ENCODE measurements around the gene ARRDC4. TPM values are rescaled to one million over a fixed set of nuclear protein-coding genes. Genes with fewer than 3 reads are reported as not detected.
A peak's percentile ranks its signal among the peaks of the same experiment; 100 is the strongest.

ARRDC4 gene
- total and polyA plus RNA-seq, 12 donors = 15.1 to 61.9 (median 25.3) TPM

- Histone ChIP-seq H3K4me1 (replicated peaks in 1 of 2) (peaks cover 15 to 47% of the 10 kb centered on the region in 2 donors), H3K9me3 (replicated peaks in 1 of 3) (no peaks in the 10 kb centered on the region), H3K27me3 (no peaks in the 10 kb centered on the region), H3K4me3 (peak overlapping the region in 1 of 4 donors; percentile 78), H3K36me3 (replicated peaks in 1 of 2) (peaks cover 0 to 26% of the 10 kb centered on the region in 2 donors), H3K27ac (peak overlapping the region in 1 of 5 donors; percentile 7)
- WGBS, 4 donors = 64 to 74% (median 70%) methylated on average over 4 of the region's 4 CpGs
- intact Hi-C loops (cut with DNase I) = no loop called here
- DNase-seq = no peak
- TF ChIP-seq CTCF (IDR thresholded peaks at IDR 0.05) (no peak), POLR2A (IDR thresholded peaks at IDR 0.05) (no peak)
Observed at GRCh38 chr15:97963779-97964178, 3.3 kb downstream of the ARRDC4 start.

- no peak overlapping the region for H3K27ac ChIP-seq
- TF ChIP-seq CTCF (IDR thresholded peaks at IDR 0.05) = no peak
- TF ChIP-seq POLR2A (IDR thresholded peaks at IDR 0.05) = no peak
- H3K4me3 ChIP-seq = no peak overlapping the region
- peaks cover 15 to 41% of the 10 kb centered on the region in 2 donors for H3K4me1 ChIP-seq (replicated peaks in 1 of 2)
- H3K9me3 ChIP-seq (replicated peaks in 1 of 3) = no peaks in the 10 kb centered on the region
- DNase-seq = no peak
- intact Hi-C loops (cut with DNase I) = no loop called here
- no peaks in the 10 kb centered on the region for H3K27me3 ChIP-seq
- H3K36me3 ChIP-seq (replicated peaks in 1 of 2) = peaks cover 0 to 51% of the 10 kb centered on the region in 2 donors
- 50 to 58% (median 53%) methylated on average over 2 of the region's 2 CpGs for WGBS, 4 donors
Observed at GRCh38 chr15:97966246-97966645, 5.7 kb downstream of the ARRDC4 start.

GRCh38 chr15:97966924-97967620 lies 6.6 kb downstream of the ARRDC4 start:
- H3K27ac ChIP-seq = no peak overlapping the region

GRCh38 chr15:97967881-97968280 lies 7.4 kb downstream of the ARRDC4 start:
- H3K4me3 ChIP-seq = no peak overlapping the region
- 83 to 89% (median 85%) methylated on average over 2 of the region's 2 CpGs for WGBS, 4 donors
- H3K4me1 ChIP-seq (replicated peaks in 1 of 2) = peaks cover 8 to 26% of the 10 kb centered on the region in 2 donors
- no peak overlapping the region for H3K27ac ChIP-seq
- TF ChIP-seq POLR2A (IDR thresholded peaks at IDR 0.05) = no peak
- TF ChIP-seq CTCF (IDR thresholded peaks at IDR 0.05) = no peak
- intact Hi-C loops (cut with DNase I) = no loop called here
- no peaks in the 10 kb centered on the region for H3K27me3 ChIP-seq
- no peak for DNase-seq
- no peaks in the 10 kb centered on the region for H3K9me3 ChIP-seq (replicated peaks in 1 of 3)
- peaks cover 0 to 65% of the 10 kb centered on the region in 2 donors for H3K36me3 ChIP-seq (replicated peaks in 1 of 2)

More at GRCh38 chr15:97966924-97967620, 6.6 kb downstream of the ARRDC4 start:
- peaks cover 10 to 34% of the 10 kb centered on the region in 2 donors for H3K4me1 ChIP-seq (replicated peaks in 1 of 2)
- WGBS, 4 donors = 82 to 88% (median 85%) methylated on average over 6 of the region's 6 CpGs
- no peaks in the 10 kb centered on the region for H3K27me3 ChIP-seq
- DNase-seq = no peak
- intact Hi-C loops (cut with DNase I) = no loop called here
- no peak overlapping the region for H3K4me3 ChIP-seq
- peaks cover 0 to 59% of the 10 kb centered on the region in 2 donors for H3K36me3 ChIP-seq (replicated peaks in 1 of 2)
- no peaks in the 10 kb centered on the region for H3K9me3 ChIP-seq (replicated peaks in 1 of 3)
- TF ChIP-seq POLR2A (IDR thresholded peaks at IDR 0.05) (no peak), CTCF (IDR thresholded peaks at IDR 0.05) (no peak)
